ENCODE data around the gene EVX2. TPM values are rescaled to one million over a fixed set of nuclear protein-coding genes. Genes with fewer than 3 reads are reported as not detected.

The EVX2 gene
- 0.01 TPM in 1 of 5 replicates, not detected in the others for total RNA-seq (2022; extraction: Qiagen RNA extraction)

GRCh38 chr2:176083796-176084261, at the start of gene EVX2:
TSS of gene EVX2 (minus strand) at chr2:176083962. CDS start at chr2:176083776, 186 bp downstream.

GRCh38 chr2:176128982-176129796, 45.4 kb upstream of the EVX2 start, which contains the start of gene HOXD8:
TSS of gene HOXD8 (plus strand) at chr2:176129705. CDS start at chr2:176130367, 662 bp downstream.

DNA sequence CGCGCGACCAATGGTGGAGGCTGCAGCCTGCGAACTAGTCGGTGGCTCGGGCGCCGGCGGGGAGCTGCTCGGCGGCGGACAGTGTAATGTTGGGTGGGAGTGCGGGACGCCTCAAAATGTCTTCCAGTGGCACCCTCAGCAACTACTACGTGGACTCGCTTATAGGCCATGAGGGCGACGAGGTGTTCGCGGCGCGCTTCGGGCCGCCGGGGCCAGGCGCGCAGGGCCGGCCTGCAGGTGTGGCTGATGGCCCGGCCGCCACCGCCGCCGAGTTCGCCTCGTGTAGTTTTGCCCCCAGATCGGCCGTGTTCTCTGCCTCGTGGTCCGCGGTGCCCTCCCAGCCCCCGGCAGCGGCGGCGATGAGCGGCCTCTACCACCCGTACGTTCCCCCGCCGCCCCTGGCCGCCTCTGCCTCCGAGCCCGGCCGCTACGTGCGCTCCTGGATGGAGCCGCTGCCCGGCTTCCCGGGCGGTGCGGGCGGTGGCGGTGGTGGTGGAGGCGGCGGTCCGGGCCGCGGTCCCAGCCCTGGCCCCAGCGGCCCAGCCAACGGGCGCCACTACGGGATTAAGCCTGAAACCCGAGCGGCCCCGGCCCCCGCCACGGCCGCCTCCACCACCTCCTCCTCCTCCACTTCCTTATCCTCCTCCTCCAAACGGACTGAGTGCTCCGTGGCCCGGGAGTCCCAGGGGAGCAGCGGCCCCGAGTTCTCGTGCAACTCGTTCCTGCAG, 39.1 kb upstream of the EVX2 start, which contains the start of gene HOXD9:
Gene HOXD9 (plus strand): TSS at position 37 of the 728 bp plus-strand sequence. CDS start 50 bp downstream, at position 87.

DNA sequence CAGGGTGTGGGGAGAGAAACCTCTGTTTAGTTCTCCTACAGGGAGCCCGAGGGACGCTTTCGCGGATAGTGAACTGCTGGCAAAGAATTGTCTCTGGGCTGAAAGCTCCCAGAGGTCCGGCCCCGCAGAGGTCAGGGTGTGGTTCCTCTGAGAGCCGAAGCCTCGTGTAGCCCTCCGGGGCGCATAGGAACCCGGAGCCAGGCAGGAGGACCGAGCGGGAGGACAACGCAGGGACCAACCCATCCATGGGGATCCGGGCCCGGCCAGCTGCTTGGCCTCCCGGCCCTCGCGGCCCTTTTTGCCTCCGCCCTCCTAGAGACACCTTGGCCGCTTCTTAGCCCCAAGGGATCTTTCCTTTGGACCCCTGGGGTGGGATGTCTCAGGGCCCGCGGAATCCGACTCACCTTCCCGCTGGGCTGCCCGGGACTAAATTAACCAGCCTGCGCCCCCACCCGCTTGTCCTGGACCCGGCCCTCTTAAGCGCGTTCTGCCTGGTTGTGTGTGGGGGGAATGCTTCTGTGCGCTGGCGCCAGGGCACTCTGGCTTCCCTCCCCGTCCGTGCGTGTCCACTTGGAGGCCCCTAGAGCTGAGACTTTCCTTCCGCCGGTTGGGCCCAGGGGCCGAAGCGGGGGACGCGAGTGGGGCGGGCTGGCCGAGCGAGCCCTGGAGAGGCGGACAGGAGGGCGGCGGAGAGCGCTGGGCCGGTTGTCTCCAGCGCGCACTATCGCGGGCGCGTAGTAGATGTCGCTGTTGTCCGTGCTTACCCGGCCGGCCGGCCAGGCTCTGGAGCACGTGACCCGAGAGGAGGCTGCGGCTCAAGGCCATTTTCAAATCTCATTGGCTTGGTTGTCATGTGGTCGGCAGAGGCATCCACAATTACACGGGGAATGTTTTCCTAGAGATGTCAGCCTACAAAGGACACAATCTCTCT, 32.4 kb upstream of the EVX2 start, which contains the start of gene HOXD10:
Gene HOXD10 (plus strand): TSS at position 896 of the 931 bp plus-strand sequence. CDS start 56 bp downstream, outside the sequence.

DNA sequence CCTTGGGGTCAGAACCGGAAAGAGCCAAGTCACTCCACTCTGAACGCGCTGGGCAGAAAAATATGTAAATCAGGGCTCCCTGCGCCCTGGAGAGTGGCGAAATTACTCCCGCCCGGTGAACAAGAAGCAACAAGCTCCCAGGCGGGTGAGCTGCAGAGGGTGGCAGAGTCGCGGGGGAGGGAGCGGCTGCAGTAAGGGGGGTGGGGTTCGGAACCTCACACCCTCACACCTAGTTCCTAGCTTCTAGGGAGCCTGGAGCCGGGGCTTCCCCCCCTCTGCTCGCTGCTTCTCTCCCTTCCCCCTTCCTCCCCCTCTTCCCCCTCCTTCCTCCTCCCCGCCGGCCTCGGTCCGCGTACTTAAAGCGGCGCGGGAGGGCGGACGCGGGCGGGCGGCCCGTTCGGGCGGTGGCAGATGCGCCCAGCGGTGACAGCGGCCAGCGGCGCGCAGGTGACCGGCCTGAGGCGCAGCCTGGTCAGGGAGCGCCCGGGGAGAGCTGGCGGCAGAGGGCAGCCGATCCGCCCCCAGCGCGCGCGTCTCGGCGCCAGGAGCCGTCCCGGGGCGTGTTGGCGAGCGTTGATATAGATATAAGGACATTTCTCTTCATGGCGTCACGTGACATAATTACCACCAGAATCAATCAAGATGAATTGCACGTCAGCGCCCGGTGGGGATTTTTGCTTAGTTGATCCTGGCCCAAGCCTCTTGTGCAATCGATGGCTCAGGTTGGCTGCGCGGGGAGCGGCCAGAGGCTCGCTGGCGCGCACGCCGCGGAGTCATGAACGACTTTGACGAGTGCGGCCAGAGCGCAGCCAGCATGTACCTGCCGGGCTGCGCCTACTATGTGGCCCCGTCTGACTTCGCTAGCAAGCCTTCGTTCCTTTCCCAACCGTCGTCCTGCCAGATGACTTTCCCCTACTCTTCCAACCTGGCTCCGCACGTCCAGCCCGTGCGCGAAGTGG, 23.1 kb upstream of the EVX2 start, which contains the start of gene HOXD11:
Gene HOXD11 (plus strand): TSS at position 700 of the 959 bp plus-strand sequence. CDS start 76 bp downstream, at position 776.

DNA sequence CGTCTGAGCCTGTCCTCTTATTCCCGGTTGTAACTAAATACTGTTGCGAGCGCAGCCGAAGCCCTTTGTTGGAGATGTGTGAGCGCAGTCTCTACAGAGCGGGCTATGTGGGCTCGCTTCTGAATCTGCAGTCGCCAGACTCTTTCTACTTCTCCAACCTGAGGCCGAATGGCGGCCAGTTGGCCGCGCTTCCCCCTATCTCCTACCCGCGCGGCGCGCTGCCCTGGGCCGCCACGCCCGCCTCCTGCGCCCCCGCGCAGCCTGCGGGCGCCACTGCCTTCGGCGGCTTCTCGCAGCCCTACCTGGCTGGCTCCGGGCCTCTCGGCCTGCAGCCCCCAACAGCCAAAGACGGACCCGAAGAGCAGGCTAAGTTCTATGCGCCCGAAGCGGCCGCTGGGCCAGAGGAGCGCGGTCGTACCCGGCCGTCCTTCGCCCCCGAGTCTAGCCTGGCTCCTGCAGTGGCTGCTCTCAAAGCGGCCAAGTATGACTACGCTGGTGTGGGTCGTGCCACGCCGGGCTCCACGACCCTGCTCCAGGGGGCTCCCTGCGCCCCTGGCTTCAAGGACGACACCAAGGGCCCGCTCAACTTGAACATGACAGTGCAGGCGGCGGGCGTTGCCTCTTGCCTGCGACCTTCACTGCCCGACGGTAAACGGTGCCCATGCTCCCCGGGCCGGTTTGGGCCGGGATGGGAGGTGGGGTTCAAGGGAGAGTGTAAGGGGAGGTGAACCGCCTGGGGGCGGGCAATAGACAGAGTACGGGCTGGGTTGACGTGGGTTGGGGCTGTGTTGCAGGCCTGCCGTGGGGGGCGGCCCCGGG, 16.2 kb upstream of the EVX2 start, which contains the start of gene HOXD12:
Gene HOXD12 (plus strand): TSS at position 68 of the 819 bp plus-strand sequence. CDS start 7 bp downstream, at position 75.

DNA sequence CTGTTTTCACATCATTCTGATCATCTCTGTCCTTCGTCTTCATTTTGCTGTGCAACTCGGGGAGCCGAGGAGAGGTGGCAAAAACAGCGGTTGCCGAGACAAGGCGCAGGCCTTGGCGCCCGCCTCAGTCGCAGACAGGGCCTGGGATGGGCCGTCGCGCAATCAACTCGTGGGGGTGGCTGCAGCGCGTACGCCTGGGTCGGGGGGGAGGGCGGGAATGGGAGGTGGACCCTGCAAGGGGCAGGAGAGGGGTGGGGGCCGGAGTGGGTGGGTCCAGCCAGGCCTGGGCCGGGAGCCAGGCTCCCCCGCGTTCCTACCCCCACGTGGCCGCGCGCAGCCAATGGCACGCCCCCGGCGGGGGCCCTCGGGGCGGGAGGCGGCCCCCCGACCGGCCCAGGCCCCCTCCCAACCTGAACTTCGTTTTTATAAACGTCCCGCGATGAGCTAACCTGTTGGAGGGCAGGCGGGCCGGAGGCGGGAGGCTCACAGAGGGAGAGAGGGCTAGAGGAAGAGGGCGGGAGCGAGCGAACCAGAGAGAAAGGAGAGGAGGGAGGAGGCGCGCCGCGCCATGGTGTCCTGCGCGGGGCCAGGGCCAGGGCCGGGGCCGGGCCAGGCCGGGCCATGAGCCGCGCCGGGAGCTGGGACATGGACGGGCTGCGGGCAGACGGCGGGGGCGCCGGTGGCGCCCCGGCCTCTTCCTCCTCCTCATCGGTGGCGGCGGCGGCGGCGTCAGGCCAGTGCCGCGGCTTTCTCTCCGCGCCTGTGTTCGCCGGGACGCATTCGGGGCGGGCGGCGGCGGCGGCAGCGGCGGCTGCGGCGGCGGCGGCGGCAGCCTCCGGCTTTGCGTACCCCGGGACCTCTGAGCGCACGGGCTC, 8.7 kb upstream of the EVX2 start, which contains the start of gene HOXD13:
Gene HOXD13 (plus strand): TSS at position 452 of the 875 bp plus-strand sequence. CDS start 170 bp downstream, at position 622.

Other genes with a start within 250 kb of the EVX2 start
- 10.8 to 15.0 TPM (median 12.9 TPM) in 5 replicates for gene LNPK, start 81.7 kb downstream of the EVX2 start, total RNA-seq (2022; extraction: Qiagen RNA extraction)
- gene HOXD13, start 8.8 kb upstream of the EVX2 start, total RNA-seq (2022; extraction: Qiagen RNA extraction), result 0.07 to 0.27 TPM (median 0.18 TPM) in 5 replicates
- gene HOXD12, start 15.8 kb upstream of the EVX2 start, total RNA-seq (2022; extraction: Qiagen RNA extraction), result not detected in 5 replicates
- gene HOXD11, start 23.3 kb upstream of the EVX2 start, total RNA-seq (2022; extraction: Qiagen RNA extraction), result 5.2 to 6.9 TPM (median 6.5 TPM) in 5 replicates
- 4.4 to 5.7 TPM (median 5.2 TPM) in 5 replicates for gene HOXD10, start 32.8 kb upstream of the EVX2 start, total RNA-seq (2022; extraction: Qiagen RNA extraction)
- gene HOXD9, start 38.8 kb upstream of the EVX2 start, total RNA-seq (2022; extraction: Qiagen RNA extraction), result 0.83 to 1.6 TPM (median 1.2 TPM) in 5 replicates
- gene HOXD8, start 45.7 kb upstream of the EVX2 start, total RNA-seq (2022; extraction: Qiagen RNA extraction), result 5.0 to 6.2 TPM (median 5.3 TPM) in 5 replicates
- gene HOXD4, start 67.6 kb upstream of the EVX2 start, total RNA-seq (2022; extraction: Qiagen RNA extraction), result 0.15 to 0.52 TPM (median 0.38 TPM) in 5 replicates
- gene HOXD3, start 73.3 kb upstream of the EVX2 start, total RNA-seq (2022; extraction: Qiagen RNA extraction), result 0.06 to 0.16 TPM (median 0.09 TPM) in 5 replicates
- gene HOXD1, start 104.7 kb upstream of the EVX2 start, total RNA-seq (2022; extraction: Qiagen RNA extraction), result 0.08 to 0.27 TPM (median 0.26 TPM) in 5 replicates
- gene MTX2, start 185.5 kb upstream of the EVX2 start, total RNA-seq (2022; extraction: Qiagen RNA extraction), result 38.4 to 40.7 TPM (median 40.0 TPM) in 5 replicates

Data from A549 treated with AZD2906 at 1 μM for 4 hours (cell line).